T1000 (cell line): ENCODE measurements around the gene MYO18B.

Experiments used
- DNase-seq: peaks from one replicate; lab custom pipeline; 2025; ENCODE audit warnings: mixed read lengths; lab: John Stamatoyannopoulos, UW

MYO18B gene

DNA sequence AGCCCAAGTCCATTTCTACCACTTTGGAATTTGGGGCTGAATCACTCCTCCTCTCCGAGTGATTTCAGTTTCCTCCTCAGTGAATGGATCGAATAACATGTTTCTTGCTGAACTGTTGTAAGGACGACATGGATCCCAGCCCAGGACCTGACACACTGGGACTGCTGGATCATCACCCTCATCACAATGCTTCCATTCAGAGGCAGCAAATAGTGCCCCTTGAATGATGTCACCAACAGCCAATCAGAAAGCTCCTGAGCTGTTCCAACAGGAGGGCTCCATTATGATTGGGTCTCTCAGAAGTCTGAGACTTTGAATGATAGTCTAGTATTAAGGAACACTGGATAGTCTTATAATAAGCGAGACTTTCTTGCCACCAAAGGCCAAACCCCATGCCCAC lies 158.9 kb downstream of the MYO18B start:
- no peak for DNase-seq

GRCh38 chr22:25902402-25902801 lies 160.4 kb downstream of the MYO18B start:
- DNase-seq, result no peak

DNA sequence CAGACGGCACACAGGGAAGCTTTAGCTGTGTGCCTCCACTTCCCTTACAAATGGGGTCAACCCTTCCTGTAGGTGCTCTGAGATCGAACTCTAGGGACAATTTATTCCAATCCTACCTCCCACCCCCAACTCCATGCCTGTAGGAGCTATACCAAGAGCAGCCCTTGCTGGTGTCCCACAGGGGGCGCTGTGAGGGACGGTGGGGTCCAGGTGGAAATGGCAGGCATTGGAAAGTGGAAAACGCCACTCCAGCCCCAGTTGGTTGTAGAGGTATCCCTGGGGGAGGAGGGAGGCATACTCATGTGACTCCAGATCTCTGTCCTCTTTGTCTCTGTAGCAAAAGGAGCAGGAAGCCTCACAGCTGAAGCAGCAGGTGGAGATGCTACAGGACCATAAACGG lies 161.3 kb downstream of the MYO18B start:
- DNase-seq, result no peak

DNA sequence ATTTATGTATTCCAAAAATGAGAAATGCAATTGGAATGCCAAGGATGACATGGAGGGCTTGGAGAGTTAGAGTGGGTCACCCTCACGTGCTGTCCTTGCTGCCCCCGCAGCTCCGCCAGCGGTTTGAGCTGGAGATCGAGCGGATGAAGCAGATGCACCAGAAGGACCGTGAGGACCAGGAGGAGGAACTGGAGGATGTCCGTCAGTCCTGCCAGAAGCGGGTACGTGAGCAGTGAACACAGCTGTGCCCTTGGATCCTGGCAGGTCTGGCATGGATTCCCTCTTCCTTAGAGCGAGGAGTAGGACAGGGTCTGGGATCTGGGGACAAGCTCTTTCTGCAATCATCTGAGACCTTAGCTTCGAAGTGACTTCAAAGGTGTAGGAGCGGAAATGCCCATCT lies 166.2 kb downstream of the MYO18B start:
- no peak for DNase-seq

DNA sequence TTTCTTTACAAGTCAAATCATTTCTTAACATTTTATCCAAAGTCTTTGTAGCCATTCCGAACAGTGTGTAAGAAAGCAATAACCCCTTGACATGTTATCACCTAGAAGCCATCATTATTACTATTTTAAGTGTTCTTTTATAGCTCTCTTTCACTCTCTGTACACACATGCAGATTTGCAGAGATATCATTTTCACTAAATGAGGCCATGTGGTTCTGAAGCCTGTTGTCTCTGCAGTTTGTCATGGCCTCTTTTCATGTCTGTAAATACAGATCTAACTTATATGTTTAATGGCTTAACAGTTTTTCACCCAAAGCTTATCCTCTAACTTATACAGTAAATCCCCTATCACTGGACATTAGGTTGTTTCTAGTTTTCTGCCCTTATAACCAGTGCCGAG lies 166.8 kb downstream of the MYO18B start:
- no peak for DNase-seq

DNA sequence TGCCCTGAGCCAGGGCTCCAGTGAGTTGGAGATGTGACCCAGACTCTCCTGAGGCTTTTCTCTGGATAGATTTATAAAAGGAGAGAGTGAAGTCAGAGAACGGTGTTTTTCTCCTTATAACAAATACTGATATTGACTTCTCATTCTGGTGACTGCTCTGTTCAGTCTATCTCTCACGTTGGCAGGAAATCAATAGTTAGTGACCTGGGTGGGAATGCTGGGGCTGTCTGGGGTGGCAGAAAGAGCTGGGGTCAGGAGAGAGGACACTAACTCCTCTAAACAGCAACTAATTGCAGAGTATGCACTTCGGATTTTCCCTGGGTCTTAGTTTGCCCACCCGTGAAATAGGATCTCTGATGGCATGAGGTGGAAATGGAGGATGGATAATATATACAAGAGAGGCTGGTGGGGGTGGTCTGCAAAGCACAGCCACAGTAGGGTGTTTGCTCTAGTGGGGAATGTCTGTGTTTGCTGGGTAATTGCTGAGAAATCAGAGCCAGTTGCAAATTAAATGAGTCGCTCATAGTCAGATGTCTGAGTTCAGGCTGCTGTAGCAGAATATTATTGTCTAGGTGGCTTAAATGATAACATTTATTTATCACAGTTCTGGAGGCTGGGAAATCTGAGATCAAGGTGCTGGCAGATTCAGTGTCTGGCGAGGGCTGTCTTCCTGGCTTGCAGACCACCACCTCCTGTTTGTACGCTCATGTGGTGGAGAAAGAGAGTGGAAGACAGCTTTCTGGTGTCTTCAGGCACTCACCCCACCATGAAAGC lies 167.8 kb downstream of the MYO18B start:
- no peak for DNase-seq

DNA sequence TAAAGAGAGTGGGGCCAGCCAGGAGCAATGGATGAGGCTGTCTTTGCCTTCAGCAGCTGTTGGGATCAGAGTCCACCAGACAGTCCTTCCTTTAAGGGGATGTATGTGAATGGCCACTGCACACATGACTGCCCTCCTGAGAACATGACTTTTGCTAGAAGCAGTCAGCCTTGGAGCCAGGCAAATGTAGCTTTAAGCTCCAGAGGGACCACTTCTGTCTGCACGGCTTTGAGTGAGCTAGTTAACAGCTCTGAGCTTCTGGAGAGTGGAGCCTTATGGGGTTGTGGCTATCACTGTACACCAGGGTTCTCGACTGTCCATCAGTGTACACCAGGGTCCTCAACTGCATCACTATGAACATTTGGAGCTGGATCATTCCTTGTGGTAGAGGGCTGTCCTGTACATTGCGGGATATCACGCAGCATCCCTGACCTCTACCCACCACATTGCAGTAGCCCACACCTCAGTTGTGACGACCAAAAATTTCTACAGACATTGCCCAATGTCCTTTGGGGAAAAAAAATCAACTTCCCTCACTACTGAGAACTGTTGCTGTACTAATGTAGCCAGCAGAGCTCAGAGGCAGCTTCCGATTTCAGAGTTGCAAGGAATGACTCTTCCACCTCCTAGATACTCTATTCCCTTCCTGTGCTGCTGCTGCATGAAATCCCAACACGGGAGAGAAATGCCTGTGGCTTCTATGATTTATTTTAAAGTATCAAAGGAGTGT lies 169.4 kb downstream of the MYO18B start:
- DNase-seq, result no peak

GRCh38 chr22:25919452-25919851 lies 177.5 kb downstream of the MYO18B start:
- no peak for DNase-seq

DNA sequence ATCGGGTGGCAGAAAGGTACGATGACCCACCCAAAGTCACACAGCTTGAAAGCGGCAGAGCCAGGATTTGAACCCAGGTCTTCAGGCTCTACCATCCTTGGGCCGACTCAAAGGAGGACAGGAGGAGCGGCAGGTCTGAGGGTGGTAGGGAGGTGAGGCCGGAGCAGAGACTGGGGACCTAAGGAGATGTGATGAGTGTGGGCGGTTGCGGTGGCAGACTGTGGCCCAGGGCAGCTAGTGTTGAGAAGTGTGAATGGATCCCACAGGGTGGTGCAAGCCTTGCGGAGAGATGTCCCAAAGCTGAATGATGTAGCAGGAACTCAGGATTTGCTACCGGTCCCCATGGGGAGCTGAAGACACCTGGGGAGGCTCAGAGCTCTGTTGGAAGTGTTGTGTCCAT lies 180.2 kb downstream of the MYO18B start:
- no peak for DNase-seq

DNA sequence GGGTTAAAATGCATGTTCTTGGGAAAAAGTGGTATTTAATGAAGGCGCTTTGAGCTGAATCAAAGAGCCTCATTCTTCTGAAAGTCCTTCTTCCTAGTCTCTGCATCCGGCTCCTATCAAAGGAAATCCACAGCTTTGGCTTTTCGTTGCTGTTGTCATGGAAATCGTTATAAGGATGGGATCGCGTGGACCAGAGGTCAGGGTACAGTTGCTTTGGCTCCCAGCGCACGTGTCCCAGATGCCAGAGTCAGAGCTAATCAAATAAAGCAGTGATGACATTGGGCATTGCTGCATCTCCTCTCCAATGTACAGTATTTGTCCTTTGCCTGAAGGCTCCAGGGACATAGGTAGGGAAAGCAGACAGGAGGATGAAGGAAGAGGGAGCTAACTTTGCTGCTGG lies 181.9 kb downstream of the MYO18B start:
- DNase-seq, result no peak

DNA sequence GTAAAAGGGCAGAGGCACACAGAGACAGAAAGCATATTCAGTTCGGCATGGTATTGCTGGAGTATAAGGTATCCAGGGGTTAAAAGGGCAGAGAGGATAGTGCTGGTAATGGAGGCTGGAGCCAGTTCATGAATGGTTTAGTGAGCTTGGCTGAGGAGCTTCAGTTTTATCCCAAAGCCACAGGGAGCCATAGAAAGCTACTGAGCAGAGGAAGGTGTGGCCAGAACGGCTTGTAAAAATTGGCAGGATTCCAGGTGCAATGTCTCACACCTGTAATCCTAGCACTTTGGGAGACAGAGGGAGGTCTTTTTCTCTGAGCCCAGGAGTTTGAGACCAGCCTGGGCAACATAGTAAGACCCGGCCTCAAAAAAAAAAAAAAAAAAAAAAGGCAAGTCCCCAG lies 186.1 kb downstream of the MYO18B start:
- DNase-seq, result no peak

DNA sequence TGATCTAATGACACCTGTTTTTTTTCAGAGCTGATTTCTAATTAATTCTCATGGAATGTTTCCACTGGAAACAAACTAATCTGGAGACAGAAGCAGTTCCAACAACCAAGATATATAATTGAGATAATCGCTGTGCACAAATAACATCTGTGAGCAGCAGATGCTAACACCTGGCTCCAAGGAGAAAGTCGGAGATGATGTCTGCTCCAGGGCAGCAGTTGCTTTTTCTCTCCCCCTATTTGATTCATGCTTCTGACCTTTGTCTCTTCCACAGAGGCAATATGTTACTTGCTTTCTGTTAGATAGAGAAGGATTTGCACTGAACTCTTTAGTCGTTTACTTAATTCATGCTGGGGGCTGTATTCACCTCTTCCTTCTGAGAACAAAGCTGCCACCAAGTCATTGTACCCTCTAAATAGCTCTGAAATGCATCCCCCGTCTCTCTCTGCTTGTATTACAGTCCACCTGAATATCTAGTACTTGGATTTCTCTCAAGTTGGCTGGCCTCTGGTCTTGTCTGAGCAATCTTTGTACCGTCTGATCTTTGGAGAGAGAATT lies 187.4 kb downstream of the MYO18B start:
- no peak for DNase-seq

- no peak for DNase-seq
These were observed 188.1 kb downstream of the MYO18B start for GRCh38 chr22:25930083-25930482.

- no peak for DNase-seq
These were observed 188.9 kb downstream of the MYO18B start for GRCh38 chr22:25930788-25931310.

DNA sequence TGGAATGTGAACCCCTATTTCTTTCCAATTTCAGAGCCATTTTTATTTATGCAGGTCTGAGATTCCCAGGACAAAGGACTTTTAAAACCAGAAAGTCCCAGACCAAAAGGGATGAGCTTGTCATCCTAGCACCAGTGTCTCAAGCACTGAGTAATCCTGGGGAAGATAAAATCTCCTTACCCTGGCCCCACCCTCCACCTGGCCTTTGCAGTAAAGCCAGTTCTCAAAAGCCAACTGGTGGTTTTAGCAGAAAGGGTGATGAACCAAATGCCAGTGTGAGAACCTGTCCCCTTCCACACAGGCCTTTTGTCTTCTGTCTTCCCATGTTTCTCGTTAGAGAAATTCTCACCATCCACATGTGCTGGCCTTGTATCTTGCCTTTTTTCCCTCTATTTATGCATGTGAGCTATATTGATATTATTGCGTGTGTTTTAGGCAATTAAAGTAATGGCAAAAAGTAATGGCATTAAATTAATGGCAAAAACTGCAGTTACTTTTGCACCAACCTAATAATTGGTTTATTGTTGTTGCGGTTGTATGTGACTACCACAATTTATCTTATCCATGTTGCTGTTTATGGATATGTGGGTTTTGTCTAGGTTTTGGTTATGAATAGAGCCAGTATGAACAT lies 191.3 kb downstream of the MYO18B start:
- DNase-seq, result no peak

DNA sequence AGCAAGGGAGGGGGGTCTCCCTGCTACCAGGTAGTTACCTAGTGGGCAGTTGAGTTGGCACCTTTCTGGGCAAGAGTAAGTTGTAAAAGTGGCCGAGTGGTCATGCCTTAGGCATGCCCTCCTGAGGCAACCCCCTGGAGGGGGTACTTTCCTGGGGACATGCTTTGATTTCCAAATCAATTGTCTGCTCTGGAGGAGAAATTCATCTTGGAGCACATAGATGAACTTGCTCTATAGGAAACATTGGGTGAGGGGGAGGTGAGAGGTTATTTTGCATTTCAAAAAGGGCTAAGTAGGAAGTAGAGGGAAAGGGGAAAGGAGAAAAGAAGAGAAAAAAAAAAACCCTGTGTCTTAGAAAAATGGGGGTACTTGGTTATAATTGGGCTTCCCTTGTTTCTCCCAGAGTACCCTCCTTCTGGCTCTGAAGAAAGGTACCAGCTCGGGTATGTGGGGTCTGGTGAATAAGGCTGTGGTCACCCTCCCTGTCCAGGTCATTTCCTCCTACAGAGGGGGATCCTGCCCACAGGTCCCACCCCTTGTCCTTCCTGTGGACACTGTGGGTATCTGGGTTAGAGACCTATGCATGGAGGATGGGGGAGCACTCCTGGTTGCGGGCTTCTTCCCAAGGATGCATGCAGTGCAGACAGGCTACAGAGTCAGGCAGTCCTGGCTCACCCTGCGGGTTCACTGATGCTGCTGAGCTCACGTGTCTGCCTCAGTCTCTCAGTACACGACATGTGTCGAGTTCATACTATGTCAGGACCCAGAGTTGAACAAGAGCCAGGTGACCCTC lies 193.5 kb downstream of the MYO18B start:
- no peak for DNase-seq

DNA sequence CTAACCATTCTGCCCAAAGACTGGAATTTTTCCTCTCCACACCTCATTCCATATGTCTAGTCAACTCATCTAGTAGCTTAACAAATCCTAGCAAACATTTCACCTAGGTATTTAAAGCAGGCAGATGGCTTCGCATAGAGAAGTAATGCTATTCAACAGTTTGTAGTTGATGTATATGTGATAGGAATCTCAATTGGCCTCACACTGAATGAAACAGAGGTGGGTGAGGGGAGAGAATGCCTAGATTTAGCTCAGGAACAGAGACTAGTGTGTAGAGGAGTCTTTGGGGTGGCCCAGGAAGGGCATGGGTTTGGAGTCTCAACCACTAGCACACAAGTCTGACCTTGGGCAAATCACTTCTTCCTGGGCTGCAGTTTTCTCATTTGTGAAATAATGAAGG lies 196.2 kb downstream of the MYO18B start:
- no peak for DNase-seq

DNA sequence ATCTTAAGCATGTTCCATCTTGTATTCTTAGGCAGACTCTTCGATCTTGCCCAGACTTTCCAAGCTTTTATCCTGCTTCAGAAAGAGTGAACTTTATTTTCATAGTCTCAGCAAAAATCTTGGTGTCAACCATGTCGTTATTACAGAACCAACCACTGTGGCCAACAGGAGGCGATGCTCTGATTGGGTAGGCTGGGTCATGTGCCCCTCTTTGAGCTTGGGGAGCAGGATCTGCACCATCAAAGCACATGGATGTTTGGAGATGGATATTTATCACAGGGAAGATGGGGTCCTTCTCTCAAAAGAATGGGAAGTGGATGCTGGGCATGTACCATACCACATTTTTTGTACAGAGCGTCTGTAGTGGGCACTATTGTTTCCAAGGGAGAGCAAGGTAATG lies 197.4 kb downstream of the MYO18B start:
- no peak for DNase-seq

- no peak for DNase-seq
These were observed 198.5 kb downstream of the MYO18B start for GRCh38 chr22:25940479-25940878.

GRCh38 chr22:25941365-25941960 lies 199.5 kb downstream of the MYO18B start:
- no peak for DNase-seq

GRCh38 chr22:25942115-25942855 lies 200.3 kb downstream of the MYO18B start:
- DNase-seq, result no peak
